Mesendoderm (in vitro differentiated cells): ENCODE results near the gene HSP90AA1.

ENCODE experiments used
- DNase-seq: peaks from one replicate; pipeline ENCODE4 v3.0.0; 2013
- H2AK5ac ChIP-seq: 2 replicates; pipeline ENCODE4 v1.6.1; 2013; ENCODE audit warnings: low read length, inconsistent platforms
- H2BK120ac ChIP-seq: 2 replicates; pipeline ENCODE4 v1.6.1; 2013; ENCODE audit warnings: low read depth, mild to moderate bottlenecking, low read length, moderate library complexity, mixed read lengths
- H2BK15ac ChIP-seq: replicated peaks from 2 replicates; pipeline ENCODE4 v1.6.1; 2013; ENCODE audit warnings: low read depth, mild to moderate bottlenecking, moderate library complexity
- H2BK5ac ChIP-seq: 2 replicates; pipeline ENCODE4 v1.6.1; 2013; ENCODE audit warnings: low read length, inconsistent platforms
- H3K18ac ChIP-seq: 2 replicates; pipeline ENCODE4 v1.6.1; 2013; ENCODE audit warnings: mild to moderate bottlenecking, low read length, mixed read lengths
- H3K23ac ChIP-seq: one replicate; pipeline ENCODE4 v1.6.1; 2013; ENCODE audit warnings: low read length
- H3K27ac ChIP-seq: 2 replicates; pipeline ENCODE4 v1.5.1; 2013; ENCODE audit warnings: low read depth, mild to moderate bottlenecking, inconsistent platforms, low read length, moderate library complexity
- H3K27me3 ChIP-seq: 2 replicates; pipeline ENCODE4 v1.6.1; 2013; ENCODE audit warnings: low read length, control low read depth, mild to moderate bottlenecking, inconsistent platforms; ENCODE audit not compliant: insufficient read depth, poor library complexity
- H3K36me3 ChIP-seq: 2 replicates; pipeline ENCODE4 v1.6.1; 2013; ENCODE audit warnings: low read length, inconsistent platforms; ENCODE audit not compliant: control insufficient read depth, insufficient read depth
- H3K4ac ChIP-seq: one replicate; pipeline ENCODE4 v1.6.1; 2013; ENCODE audit warnings: low read depth, mild to moderate bottlenecking, low read length, moderate library complexity
- H3K4me1 ChIP-seq: 2 replicates; pipeline ENCODE4 v1.6.1; 2013; ENCODE audit warnings: low read depth, low read length, inconsistent platforms; ENCODE audit not compliant: control insufficient read depth
- H3K4me2 ChIP-seq: 2 replicates; pipeline ENCODE4 v1.6.1; 2013; ENCODE audit warnings: low read length
- H3K4me3 ChIP-seq: 2 replicates; pipeline ENCODE4 v1.5.1; 2013; ENCODE audit warnings: mild to moderate bottlenecking, low read length
- H3K56ac ChIP-seq: one replicate; pipeline ENCODE4 v1.6.1; 2013; ENCODE audit warnings: low read length
- H3K79me1 ChIP-seq: 2 replicates; pipeline ENCODE4 v1.6.1; 2013; ENCODE audit warnings: low read length, inconsistent platforms
- H3K79me2 ChIP-seq: 2 replicates; pipeline ENCODE4 v1.6.1; 2013; ENCODE audit warnings: mild to moderate bottlenecking, low read length; ENCODE audit not compliant: control insufficient read depth, insufficient read depth
- H3K9ac ChIP-seq: 2 replicates; pipeline ENCODE4 v1.6.1; 2013; ENCODE audit warnings: low read length, inconsistent platforms
- H4K5ac ChIP-seq: one replicate; pipeline ENCODE4 v1.6.1; 2013; ENCODE audit warnings: low read length
- H4K8ac ChIP-seq: one replicate; pipeline ENCODE4 v1.6.1; 2013; ENCODE audit warnings: low read depth, mild to moderate bottlenecking, control low read depth, low read length, moderate library complexity
- WGBS: extraction: QIAGEN DNeasy Blood & Tissue Kit; methylation state at CpG from one replicate; pipeline ENCODE4 v1.1.7; 2013; ENCODE audit warnings: low lambda C conversion rate, missing lambda C conversion rate; ENCODE audit not compliant: insufficient coverage; ENCODE audit errors: extremely low coverage; 5-methylcytosine and 5-hydroxymethylcytosine counted together

The HSP90AA1 gene

DNA sequence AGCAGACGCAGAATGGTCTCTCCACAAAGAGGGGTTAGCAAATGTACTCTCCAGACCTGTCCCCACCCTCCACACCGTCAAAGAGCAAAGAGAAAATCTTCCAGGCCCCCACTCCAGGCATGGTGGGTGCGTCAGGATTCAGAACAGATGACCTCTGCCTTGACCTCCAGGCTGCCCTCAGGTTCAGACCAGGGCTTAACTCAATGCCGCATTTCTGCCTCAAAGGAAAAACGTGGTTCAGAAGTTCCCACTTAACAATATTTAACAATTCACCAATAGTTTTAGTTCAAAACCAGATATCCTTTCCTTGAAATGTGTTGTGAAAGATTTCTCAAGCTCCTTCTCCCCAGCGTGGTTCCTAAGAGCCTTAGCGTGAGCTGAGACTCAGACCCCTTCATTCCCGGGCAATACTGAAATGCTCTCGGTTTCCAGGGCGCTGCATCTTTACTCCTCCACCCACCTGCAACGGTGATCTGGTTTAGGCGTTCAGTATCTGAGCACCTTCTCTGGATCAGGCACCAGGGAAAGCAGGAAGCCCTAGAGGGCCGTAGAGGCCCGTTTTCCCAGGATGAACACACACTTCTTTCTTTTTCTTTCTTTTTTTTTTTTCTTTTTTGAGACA, 22.9 kb downstream of the HSP90AA1 start:
- Histone ChIP-seq H2AK5ac (no peak overlapping the region), H3K36me3 (no peaks in the 10 kb centered on the region), H3K4ac (peak overlapping the region; percentile 17), H3K4me3 (no peak overlapping the region), H3K23ac (no peak overlapping the region), H2BK5ac (no peak overlapping the region), H3K56ac (peak overlapping the region; percentile 49), H4K8ac (no peak overlapping the region), H3K4me2 (no peak overlapping the region), H3K27ac (no peak overlapping the region), H3K9ac (no peak overlapping the region), H3K4me1 (no peaks in the 10 kb centered on the region), H3K79me2 (no peaks in the 10 kb centered on the region), H2BK15ac (no peak overlapping the region), H4K5ac (no peak overlapping the region), H2BK120ac (peak overlapping the region; percentile 61), H3K27me3 (no peaks in the 10 kb centered on the region), H3K18ac (peak overlapping the region; percentile 3), H3K79me1 (no peaks in the 10 kb centered on the region)
- WGBS, result no CpG with 5 or more reads among the region's 14 CpGs
- no peak for DNase-seq

DNA sequence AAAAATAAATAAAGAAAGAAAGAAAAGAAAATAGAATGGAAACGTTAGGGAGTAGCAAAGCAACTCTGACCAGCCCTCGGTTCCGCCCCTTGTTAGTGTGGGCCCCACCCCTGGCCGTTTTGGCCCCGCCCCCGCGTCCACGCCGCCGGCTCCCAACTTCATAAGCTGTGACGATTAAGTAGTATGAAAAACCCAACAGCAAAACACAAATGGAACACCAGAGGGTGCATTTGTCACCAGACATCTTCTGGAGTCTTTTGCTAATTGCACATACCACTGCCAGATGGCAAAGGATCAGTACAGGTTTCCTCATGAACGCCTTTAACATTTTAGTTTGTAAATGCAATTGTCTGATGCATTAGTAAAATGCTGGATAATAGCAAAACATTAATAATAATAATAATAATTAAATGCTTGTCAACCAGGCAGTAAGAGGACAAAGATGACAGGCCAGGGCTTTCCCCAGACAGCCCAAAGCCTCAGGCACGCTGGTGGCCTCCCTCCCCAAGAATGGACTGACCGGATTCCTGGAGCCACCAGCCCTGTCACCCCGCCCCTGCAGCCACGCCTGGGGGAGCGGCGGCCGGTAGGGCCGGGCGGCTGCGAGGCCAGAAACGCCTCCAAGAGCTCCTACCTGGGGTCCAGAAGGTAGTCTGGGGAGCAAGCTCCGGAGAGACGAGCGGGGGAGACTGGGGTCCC, 23.6 kb downstream of the HSP90AA1 start:
- Histone ChIP-seq H4K5ac (no peak overlapping the region), H3K23ac (no peak overlapping the region), H3K4ac (no peak overlapping the region), H3K36me3 (no peaks in the 10 kb centered on the region), H2BK5ac (no peak overlapping the region), H3K79me2 (no peaks in the 10 kb centered on the region), H3K27me3 (no peaks in the 10 kb centered on the region), H3K18ac (peak overlapping the region; percentile 3), H2BK120ac (peak overlapping the region; percentile 61), H3K79me1 (no peaks in the 10 kb centered on the region), H2BK15ac (no peak overlapping the region), H3K56ac (peak overlapping the region; percentile 49), H3K4me1 (no peaks in the 10 kb centered on the region), H3K27ac (no peak overlapping the region), H4K8ac (no peak overlapping the region), H3K4me2 (peak overlapping the region; percentile 34), H3K4me3 (no peak overlapping the region), H2AK5ac (no peak overlapping the region), H3K9ac (no peak overlapping the region)
- no CpG with 5 or more reads among the region's 26 CpGs for WGBS
- peak; percentile 73 for DNase-seq

DNA sequence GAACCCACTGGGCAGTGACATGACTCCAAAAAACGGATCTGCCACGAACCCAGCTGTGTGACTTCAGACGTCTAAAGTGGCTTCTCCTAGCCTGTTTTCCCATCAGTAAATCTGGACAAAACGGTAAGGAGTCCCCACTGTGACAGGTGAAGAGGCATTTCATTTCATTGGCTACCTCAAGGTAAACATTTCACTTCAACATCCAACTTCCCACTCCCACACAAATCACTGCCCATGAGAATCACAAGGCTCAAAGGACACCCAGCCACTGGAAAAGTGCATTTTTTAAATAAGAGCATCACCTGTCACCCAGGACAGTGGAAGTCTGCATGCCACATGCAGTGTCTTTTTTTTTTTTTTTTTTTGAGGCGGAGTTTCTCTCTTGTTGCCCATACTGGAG, 27.9 kb downstream of the HSP90AA1 start:
- H2BK5ac ChIP-seq, result no peak overlapping the region
- DNase-seq, result no peak
- no peak overlapping the region for H2BK15ac ChIP-seq
- no peak overlapping the region for H3K4me3 ChIP-seq
- H3K4ac ChIP-seq, result no peak overlapping the region
- no peak overlapping the region for H3K9ac ChIP-seq
- H2AK5ac ChIP-seq, result no peak overlapping the region
- H3K27me3 ChIP-seq, result no peaks in the 10 kb centered on the region
- no peak overlapping the region for H3K4me2 ChIP-seq
- H4K5ac ChIP-seq, result no peak overlapping the region
- H3K18ac ChIP-seq, result no peak overlapping the region
- no peak overlapping the region for H3K56ac ChIP-seq
- no peak overlapping the region for H3K23ac ChIP-seq
- WGBS, result no CpG with 5 or more reads among the region's 5 CpGs
- no peak overlapping the region for H4K8ac ChIP-seq
- no peak overlapping the region for H3K27ac ChIP-seq
- peaks cover 5% of the 10 kb centered on the region for H3K4me1 ChIP-seq
- H3K79me1 ChIP-seq, result no peaks in the 10 kb centered on the region
- H2BK120ac ChIP-seq, result no peak overlapping the region
- no peaks in the 10 kb centered on the region for H3K79me2 ChIP-seq
- H3K36me3 ChIP-seq, result peaks cover 2% of the 10 kb centered on the region

DNA sequence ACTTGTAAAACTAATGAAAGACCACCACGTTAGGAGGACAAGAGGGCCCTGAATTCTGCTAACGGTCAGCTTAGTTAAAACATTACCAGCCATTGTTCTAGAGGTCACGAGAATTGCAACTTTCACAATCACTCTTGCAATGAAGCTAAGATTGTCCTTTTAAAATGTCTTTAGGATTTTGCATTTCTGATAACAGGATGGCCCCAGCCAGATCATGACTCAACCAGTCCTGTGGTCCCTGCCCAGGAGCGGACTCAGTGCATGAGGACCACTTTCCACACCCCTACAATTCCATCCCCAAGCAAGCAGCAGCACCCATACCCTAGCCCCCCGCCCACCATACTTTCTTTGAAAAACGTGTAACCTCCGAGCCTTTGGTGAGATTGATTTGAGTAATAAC, 28.7 kb downstream of the HSP90AA1 start:
- H3K18ac ChIP-seq, result no peak overlapping the region
- no peak overlapping the region for H3K4ac ChIP-seq
- H3K4me2 ChIP-seq, result no peak overlapping the region
- H4K8ac ChIP-seq, result no peak overlapping the region
- H3K36me3 ChIP-seq, result peaks cover 3% of the 10 kb centered on the region
- no peak overlapping the region for H4K5ac ChIP-seq
- WGBS, result no CpG with 5 or more reads among the region's 7 CpGs
- H3K4me3 ChIP-seq, result no peak overlapping the region
- no peaks in the 10 kb centered on the region for H3K79me1 ChIP-seq
- no peak overlapping the region for H3K9ac ChIP-seq
- DNase-seq, result no peak
- H3K4me1 ChIP-seq, result peaks cover 5% of the 10 kb centered on the region
- H3K27ac ChIP-seq, result no peak overlapping the region
- no peaks in the 10 kb centered on the region for H3K27me3 ChIP-seq
- no peak overlapping the region for H3K56ac ChIP-seq
- H2BK120ac ChIP-seq, result no peak overlapping the region
- no peak overlapping the region for H2BK5ac ChIP-seq
- no peaks in the 10 kb centered on the region for H3K79me2 ChIP-seq
- no peak overlapping the region for H2BK15ac ChIP-seq
- H3K23ac ChIP-seq, result no peak overlapping the region
- H2AK5ac ChIP-seq, result no peak overlapping the region

DNA sequence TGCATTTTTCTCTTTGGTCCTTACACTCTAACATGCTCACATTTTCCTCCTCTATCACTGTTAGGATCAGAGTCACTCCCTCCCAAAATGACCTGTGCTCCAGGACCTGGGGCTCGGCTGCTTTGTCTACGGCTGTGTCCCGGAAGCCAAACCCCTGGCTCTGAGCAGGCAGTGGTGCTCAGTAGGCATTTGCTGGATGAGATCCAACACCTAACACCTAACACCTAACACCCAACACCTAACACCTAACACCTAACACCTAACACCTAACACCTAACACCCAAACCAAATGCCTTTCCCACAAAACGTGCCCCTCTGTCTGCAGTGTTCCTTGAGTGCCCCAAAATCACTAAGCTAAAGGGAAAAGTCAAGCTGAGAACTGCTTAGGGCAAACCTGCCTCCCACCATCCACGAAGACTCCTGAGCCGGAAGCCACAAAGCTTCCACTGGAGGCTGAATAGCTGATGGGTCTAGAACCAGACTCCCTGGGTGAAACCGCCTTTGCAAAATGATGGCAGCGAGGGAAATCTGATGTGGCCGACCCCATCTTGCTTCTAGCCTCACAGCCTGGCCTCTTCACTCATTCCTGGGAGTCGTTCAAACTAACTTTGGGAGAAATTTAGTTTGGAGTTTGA, 29.2 kb downstream of the HSP90AA1 start:
- Histone ChIP-seq H3K27me3 (no peaks in the 10 kb centered on the region), H2BK120ac (no peak overlapping the region), H3K56ac (no peak overlapping the region), H3K36me3 (peaks cover 6% of the 10 kb centered on the region), H4K5ac (no peak overlapping the region), H3K23ac (no peak overlapping the region), H3K4me2 (no peak overlapping the region), H4K8ac (no peak overlapping the region), H3K4me1 (peaks cover 5% of the 10 kb centered on the region), H2AK5ac (no peak overlapping the region), H3K18ac (no peak overlapping the region), H2BK5ac (no peak overlapping the region), H3K9ac (no peak overlapping the region), H3K4me3 (no peak overlapping the region), H3K27ac (no peak overlapping the region), H2BK15ac (no peak overlapping the region), H3K79me2 (no peaks in the 10 kb centered on the region), H3K4ac (no peak overlapping the region), H3K79me1 (no peaks in the 10 kb centered on the region)
- WGBS, result 100% methylated on average over 1 of the region's 10 CpGs
- DNase-seq, result peak; percentile 49
